Lower leg skin (tissue), 3 donors: ENCODE results near the gene LIG3.

Source experiments
- POLR2A ChIP-seq, 2 donors: fragments of 450-650 bp; IDR thresholded peaks; one replicate each; pipeline ENCODE4 v1.6.1; 2016 to 2017; ENCODE audit warnings: antibody characterized with exemption in 2 of 2, mild to moderate bottlenecking in 1 of 2, moderate library complexity in 1 of 2
- TF ChIP-seq, protein P1 (sequence below), 3 donors: fragments of 450-650 bp; IDR thresholded peaks; one replicate each; pipeline ENCODE4 v1.5.1; 2016; ENCODE audit warnings: antibody characterized with exemption in 3 of 3, mild to moderate bottlenecking in 3 of 3, moderate library complexity in 2 of 3

GRCh38 chr17:35044181-35044580 lies 63.9 kb downstream of the LIG3 start:
- TF ChIP-seq, protein P1, sequence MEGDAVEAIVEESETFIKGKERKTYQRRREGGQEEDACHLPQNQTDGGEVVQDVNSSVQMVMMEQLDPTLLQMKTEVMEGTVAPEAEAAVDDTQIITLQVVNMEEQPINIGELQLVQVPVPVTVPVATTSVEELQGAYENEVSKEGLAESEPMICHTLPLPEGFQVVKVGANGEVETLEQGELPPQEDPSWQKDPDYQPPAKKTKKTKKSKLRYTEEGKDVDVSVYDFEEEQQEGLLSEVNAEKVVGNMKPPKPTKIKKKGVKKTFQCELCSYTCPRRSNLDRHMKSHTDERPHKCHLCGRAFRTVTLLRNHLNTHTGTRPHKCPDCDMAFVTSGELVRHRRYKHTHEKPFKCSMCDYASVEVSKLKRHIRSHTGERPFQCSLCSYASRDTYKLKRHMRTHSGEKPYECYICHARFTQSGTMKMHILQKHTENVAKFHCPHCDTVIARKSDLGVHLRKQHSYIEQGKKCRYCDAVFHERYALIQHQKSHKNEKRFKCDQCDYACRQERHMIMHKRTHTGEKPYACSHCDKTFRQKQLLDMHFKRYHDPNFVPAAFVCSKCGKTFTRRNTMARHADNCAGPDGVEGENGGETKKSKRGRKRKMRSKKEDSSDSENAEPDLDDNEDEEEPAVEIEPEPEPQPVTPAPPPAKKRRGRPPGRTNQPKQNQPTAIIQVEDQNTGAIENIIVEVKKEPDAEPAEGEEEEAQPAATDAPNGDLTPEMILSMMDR (IDR thresholded peaks at IDR 0.05), result no peak
- TF ChIP-seq POLR2A (IDR thresholded peaks at IDR 0.05), result no peak
